OCI-LY7 (cell line): ENCODE data around the gene PTGR2.

ENCODE experiments used
- EZH2phosphoT487 ChIP-seq: fragments of 200-600 bp; sonication (generic); IDR thresholded peaks from 2 replicates; pipeline ENCODE4 v1.6.1; 2018; ENCODE audit warnings: low read depth, borderline replicate concordance, mild to moderate bottlenecking, mixed run types, antibody characterized with exemption, low read length, moderate library complexity, mixed read lengths
- TF ChIP-seq, protein P1 (sequence below): fragments of 200-600 bp; sonication (generic); conservative IDR thresholded peaks from 2 replicates; pipeline ENCODE4 v1.5.1; 2014; ENCODE audit warnings: mild to moderate bottlenecking, antibody characterized with exemption, low read length, moderate library complexity, mixed read lengths

DNA sequence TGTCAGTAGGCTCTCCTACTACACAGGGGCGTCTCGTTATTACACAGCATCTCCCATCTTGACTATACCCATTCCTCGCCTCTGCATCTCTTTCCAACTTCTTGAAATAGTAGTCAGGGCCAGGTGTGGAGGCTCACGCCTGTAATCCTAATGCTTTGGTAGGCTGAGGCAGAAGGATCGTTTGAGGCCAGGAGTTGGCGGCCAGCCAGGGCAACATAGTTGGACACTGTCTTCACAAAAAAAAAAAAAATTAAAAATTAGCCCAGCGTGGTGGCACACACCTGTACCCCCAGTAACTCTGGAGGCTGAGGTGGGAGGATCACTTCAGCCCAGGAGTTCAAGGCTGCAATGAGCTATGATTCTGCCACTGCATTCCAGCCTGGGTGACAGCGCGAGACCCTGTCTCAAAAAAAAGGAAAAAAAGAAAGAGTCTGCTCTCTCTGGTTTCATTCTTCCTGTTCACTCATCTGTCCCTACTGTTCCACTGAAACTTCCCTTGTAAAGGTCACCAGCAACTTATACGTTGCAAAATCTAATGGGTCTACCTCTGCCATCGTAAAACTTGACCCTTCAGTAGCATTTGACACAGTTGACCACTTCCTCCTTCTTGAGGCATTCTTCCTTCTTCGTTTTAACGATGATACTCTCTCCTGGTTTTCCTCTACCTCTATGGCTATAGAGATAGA lies 41.0 kb upstream of the PTGR2 start:
- TF ChIP-seq, protein P1, sequence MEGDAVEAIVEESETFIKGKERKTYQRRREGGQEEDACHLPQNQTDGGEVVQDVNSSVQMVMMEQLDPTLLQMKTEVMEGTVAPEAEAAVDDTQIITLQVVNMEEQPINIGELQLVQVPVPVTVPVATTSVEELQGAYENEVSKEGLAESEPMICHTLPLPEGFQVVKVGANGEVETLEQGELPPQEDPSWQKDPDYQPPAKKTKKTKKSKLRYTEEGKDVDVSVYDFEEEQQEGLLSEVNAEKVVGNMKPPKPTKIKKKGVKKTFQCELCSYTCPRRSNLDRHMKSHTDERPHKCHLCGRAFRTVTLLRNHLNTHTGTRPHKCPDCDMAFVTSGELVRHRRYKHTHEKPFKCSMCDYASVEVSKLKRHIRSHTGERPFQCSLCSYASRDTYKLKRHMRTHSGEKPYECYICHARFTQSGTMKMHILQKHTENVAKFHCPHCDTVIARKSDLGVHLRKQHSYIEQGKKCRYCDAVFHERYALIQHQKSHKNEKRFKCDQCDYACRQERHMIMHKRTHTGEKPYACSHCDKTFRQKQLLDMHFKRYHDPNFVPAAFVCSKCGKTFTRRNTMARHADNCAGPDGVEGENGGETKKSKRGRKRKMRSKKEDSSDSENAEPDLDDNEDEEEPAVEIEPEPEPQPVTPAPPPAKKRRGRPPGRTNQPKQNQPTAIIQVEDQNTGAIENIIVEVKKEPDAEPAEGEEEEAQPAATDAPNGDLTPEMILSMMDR, result no peak
- TF ChIP-seq EZH2phosphoT487, result no peak
